Left lung (tissue), 10 donors: Measurements from ENCODE around the gene SPEN. TPM values are rescaled to one million over a fixed set of nuclear protein-coding genes. Genes with fewer than 3 reads are reported as not detected.

ENCODE experiments used
- ATAC-seq: fragments of 200-7000 bp; cut with Tn5 transposase; one replicate; pipeline ENCODE4 v1.9.1; 2020; ENCODE audit warnings: moderate library complexity
- DNase-seq, 4 donors: peaks; one replicate each; pipeline ENCODE4 v3.0.0-alpha.2; 2013 to 2020
- H3K27ac ChIP-seq, 2 donors: fragments of 200-600 bp; sonication (generic) in 1 of 2; one replicate each; pipeline versions ENCODE4 v1.5.0 to v1.8.0; 2020 to 2021
- H3K27me3 ChIP-seq, 2 donors: fragments of 200-600 bp; sonication (generic) in 1 of 2; one replicate each; pipeline versions ENCODE4 v1.5.0 to v1.8.0; 2020 to 2021
- H3K36me3 ChIP-seq, 2 donors: fragments of 200-600 bp; sonication (generic) in 1 of 2; one replicate each; pipeline versions ENCODE4 v1.5.0 to v1.8.0; 2020 to 2021
- H3K4me1 ChIP-seq, 2 donors: fragments of 200-600 bp; one replicate each; pipeline ENCODE4 v1.8.0; 2021
- H3K4me3 ChIP-seq, 2 donors: fragments of 200-600 bp; sonication (generic) in 1 of 2; one replicate each; pipeline versions ENCODE4 v1.5.0 to v1.8.0; 2020 to 2021; ENCODE audit warnings: mild to moderate bottlenecking in 1 of 2
- H3K9me3 ChIP-seq, 2 donors: fragments of 200-600 bp; sonication (generic) in 1 of 2; one replicate each; pipeline versions ENCODE4 v1.5.0 to v1.8.0; 2020 to 2021
- CTCF ChIP-seq, 2 donors: fragments of 200-600 bp; sonication (generic) in 1 of 2; IDR thresholded peaks; one replicate each; pipeline versions ENCODE4 v1.5.0 to v1.8.0; 2021; ENCODE audit warnings: antibody characterized with exemption in 2 of 2
- intact Hi-C, 2 donors: fragments of 100-400 bp; cut with DNase I; formaldehyde crosslinking; loops; one replicate each; pipeline versions ENCODE4 v1.11.2 to v1.14.2; 2022
- polyA plus RNA-seq, 6 donors: library from polyadenylated mRNA; unstranded; fragments of 120-200 nt; gene quantifications; one replicate each; pipeline ENCODE4 v1.2.1, GENCODE V29; 2013; ENCODE audit not compliant: insufficient read length in 6 of 6
- total RNA-seq, 2 donors: library from RNA; stranded (reverse); fragmentation: NEBNext Ultra II Directional; extraction: Animal tissue kit (Norgen Biotek cat#: 25700); gene quantifications; one replicate each; pipeline ENCODE4 v1.2.1, GENCODE V29; 2021
- donor health status: DM: no; HTN: yes; CAD: no.
- donor health status: DM: no; HTN: no; CAD: no.

SPEN gene
- total and polyA plus RNA-seq, 8 donors = 37.2 to 71.4 (median 63.3) TPM

DNA sequence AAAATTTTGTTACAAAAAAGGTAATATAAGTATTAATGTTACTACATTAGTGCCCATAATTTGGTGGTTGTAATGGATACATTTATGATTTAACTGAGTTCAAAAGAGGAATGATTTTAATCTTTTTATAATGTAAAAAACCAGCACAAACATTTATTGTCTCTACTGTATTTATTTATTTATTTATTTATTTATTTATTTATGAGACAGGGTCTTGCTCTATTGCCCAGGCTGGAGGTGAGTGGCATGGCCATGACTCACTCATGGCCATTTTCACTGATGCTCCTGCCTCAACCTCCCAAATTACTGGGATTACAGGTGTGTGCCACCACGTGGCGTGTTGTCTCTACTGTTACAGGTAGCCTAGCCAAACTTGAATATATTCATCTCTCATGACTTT, 21.9 kb downstream of the SPEN start:
- Histone ChIP-seq H3K27ac (no peak overlapping the region), H3K9me3 (no peaks in the 10 kb centered on the region), H3K36me3 (peaks cover 0 to 18% of the 10 kb centered on the region in 2 donors), H3K27me3 (no peaks in the 10 kb centered on the region), H3K4me1 (peaks cover 3 to 30% of the 10 kb centered on the region in 2 donors), H3K4me3 (no peak overlapping the region)
- no peak for TF ChIP-seq CTCF (IDR thresholded peaks at IDR 0.05)
- intact Hi-C loops = no loop called here
- ATAC-seq (no peak), DNase-seq (no peak)

GRCh38 chr1:15870421-15870820, 22.9 kb downstream of the SPEN start:
- DNase-seq (no peak), ATAC-seq (no peak)
- Histone ChIP-seq H3K27me3 (no peaks in the 10 kb centered on the region), H3K36me3 (peaks cover 0 to 24% of the 10 kb centered on the region in 2 donors), H3K9me3 (no peaks in the 10 kb centered on the region), H3K4me3 (no peak overlapping the region), H3K27ac (no peak overlapping the region), H3K4me1 (peaks cover 3 to 33% of the 10 kb centered on the region in 2 donors)
- intact Hi-C loops = no loop called here
- no peak for TF ChIP-seq CTCF (IDR thresholded peaks at IDR 0.05)

GRCh38 chr1:15874471-15874870, 27.0 kb downstream of the SPEN start:
- intact Hi-C loops = no loop called here
- Histone ChIP-seq H3K4me1 (peaks cover 3 to 18% of the 10 kb centered on the region in 2 donors), H3K27ac (no peak overlapping the region), H3K4me3 (no peak overlapping the region), H3K36me3 (peaks cover 0 to 41% of the 10 kb centered on the region in 2 donors), H3K9me3 (no peaks in the 10 kb centered on the region), H3K27me3 (no peaks in the 10 kb centered on the region)
- TF ChIP-seq CTCF (IDR thresholded peaks at IDR 0.05) = no peak
- DNase-seq = peak in 1 of 4 donors; percentile 25
- ATAC-seq = no peak

- Histone ChIP-seq H3K9me3 (no peaks in the 10 kb centered on the region), H3K27me3 (no peaks in the 10 kb centered on the region), H3K27ac (no peak overlapping the region), H3K36me3 (peaks cover 0 to 41% of the 10 kb centered on the region in 2 donors), H3K4me1 (peaks cover 0 to 9% of the 10 kb centered on the region in 2 donors), H3K4me3 (no peak overlapping the region)
- TF ChIP-seq CTCF (IDR thresholded peaks at IDR 0.05) = no peak
- ATAC-seq (no peak), DNase-seq (no peak)
- intact Hi-C loops = no loop called here
Observed at GRCh38 chr1:15876357-15877055, 29.0 kb downstream of the SPEN start.

- Histone ChIP-seq H3K4me1 (peaks cover 24 to 51% of the 10 kb centered on the region in 2 donors), H3K9me3 (no peaks in the 10 kb centered on the region), H3K27ac (no peak overlapping the region), H3K27me3 (no peaks in the 10 kb centered on the region), H3K4me3 (no peak overlapping the region), H3K36me3 (peaks cover 0 to 5% of the 10 kb centered on the region in 2 donors)
- no peak for TF ChIP-seq CTCF (IDR thresholded peaks at IDR 0.05)
- intact Hi-C loops = no loop called here
- DNase-seq (no peak), ATAC-seq (no peak)
Observed at GRCh38 chr1:15881961-15882360, 34.5 kb downstream of the SPEN start.
